Neutrophil (primary cell): ENCODE measurements around the gene ACCSL.
A peak's percentile ranks its signal among the peaks of the same experiment; 100 is the strongest.

Source experiments
- H3K27ac ChIP-seq: fragments of 200-600 bp; sonication (generic); 2 replicates; pipeline ENCODE4 v1.5.1; 2016; ENCODE audit warnings: mild to moderate bottlenecking, moderate library complexity
- H3K27me3 ChIP-seq: fragments of 200-600 bp; sonication (generic); 2 replicates; pipeline ENCODE4 v1.6.0; 2016; ENCODE audit warnings: mild to moderate bottlenecking
- H3K36me3 ChIP-seq: fragments of 200-600 bp; sonication (generic); 2 replicates; pipeline ENCODE4 v1.5.1; 2017
- H3K4me1 ChIP-seq, 2 experiments: fragments of 200-600 bp in 1 of 2; sonication (generic) in 1 of 2; 1 replicate in 1 of 2; 2 replicates in 1 of 2; pipeline versions ENCODE4 v1.5.1 to v1.6.1; 2013 to 2016; ENCODE audit warnings: low read depth in 1 of 2, low read length in 1 of 2, mild to moderate bottlenecking in 1 of 2, moderate library complexity in 1 of 2; ENCODE audit not compliant: control insufficient read depth in 1 of 2, insufficient read depth in 1 of 2
- H3K4me3 ChIP-seq, 2 experiments: fragments of 200-600 bp in 1 of 2; sonication (generic) in 1 of 2; 1 replicate in 1 of 2; 2 replicates in 1 of 2; pipeline ENCODE4 v1.5.1; 2013 to 2016; ENCODE audit warnings: low read depth in 1 of 2, low read length in 1 of 2, mild to moderate bottlenecking in 1 of 2, moderate library complexity in 1 of 2
- H3K9me3 ChIP-seq: fragments of 200-600 bp; sonication (generic); 2 replicates; pipeline ENCODE4 v1.5.1; 2016
- TF ChIP-seq, protein P1 (sequence below): fragments of 200-600 bp; sonication (generic); IDR thresholded peaks from 2 replicates; pipeline ENCODE4 v1.5.1; 2016; ENCODE audit warnings: antibody characterized with exemption

ACCSL gene

DNA sequence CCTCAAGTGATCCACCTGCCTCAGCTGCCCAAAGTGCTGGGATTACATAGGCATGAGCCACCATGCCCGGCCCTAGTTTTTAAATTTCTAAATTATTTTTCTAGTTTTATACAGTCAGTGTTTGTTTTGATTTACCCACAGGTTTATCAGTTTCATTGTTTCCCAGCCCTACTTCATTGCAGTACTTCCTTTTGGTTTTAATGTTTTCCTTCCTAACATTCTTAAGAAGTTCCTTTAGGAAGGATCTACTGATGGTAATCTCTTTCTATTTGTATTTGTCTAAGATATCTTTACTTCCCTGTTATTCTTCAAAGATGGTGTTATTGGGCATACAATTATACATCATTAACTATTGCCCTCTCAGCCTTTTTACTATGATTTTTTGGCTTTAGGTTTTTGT is 42.8 kb downstream of the ACCSL start:
- H3K4me3 ChIP-seq = no peak overlapping the region
- H3K9me3 ChIP-seq = no peaks in the 10 kb centered on the region
- no peaks in the 10 kb centered on the region for H3K36me3 ChIP-seq
- H3K27ac ChIP-seq = no peak overlapping the region
- TF ChIP-seq, protein P1, sequence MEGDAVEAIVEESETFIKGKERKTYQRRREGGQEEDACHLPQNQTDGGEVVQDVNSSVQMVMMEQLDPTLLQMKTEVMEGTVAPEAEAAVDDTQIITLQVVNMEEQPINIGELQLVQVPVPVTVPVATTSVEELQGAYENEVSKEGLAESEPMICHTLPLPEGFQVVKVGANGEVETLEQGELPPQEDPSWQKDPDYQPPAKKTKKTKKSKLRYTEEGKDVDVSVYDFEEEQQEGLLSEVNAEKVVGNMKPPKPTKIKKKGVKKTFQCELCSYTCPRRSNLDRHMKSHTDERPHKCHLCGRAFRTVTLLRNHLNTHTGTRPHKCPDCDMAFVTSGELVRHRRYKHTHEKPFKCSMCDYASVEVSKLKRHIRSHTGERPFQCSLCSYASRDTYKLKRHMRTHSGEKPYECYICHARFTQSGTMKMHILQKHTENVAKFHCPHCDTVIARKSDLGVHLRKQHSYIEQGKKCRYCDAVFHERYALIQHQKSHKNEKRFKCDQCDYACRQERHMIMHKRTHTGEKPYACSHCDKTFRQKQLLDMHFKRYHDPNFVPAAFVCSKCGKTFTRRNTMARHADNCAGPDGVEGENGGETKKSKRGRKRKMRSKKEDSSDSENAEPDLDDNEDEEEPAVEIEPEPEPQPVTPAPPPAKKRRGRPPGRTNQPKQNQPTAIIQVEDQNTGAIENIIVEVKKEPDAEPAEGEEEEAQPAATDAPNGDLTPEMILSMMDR = no peak
- no peaks in the 10 kb centered on the region for H3K27me3 ChIP-seq
- peaks cover 0 to 6% of the 10 kb centered on the region in 2 experiments for H3K4me1 ChIP-seq

DNA sequence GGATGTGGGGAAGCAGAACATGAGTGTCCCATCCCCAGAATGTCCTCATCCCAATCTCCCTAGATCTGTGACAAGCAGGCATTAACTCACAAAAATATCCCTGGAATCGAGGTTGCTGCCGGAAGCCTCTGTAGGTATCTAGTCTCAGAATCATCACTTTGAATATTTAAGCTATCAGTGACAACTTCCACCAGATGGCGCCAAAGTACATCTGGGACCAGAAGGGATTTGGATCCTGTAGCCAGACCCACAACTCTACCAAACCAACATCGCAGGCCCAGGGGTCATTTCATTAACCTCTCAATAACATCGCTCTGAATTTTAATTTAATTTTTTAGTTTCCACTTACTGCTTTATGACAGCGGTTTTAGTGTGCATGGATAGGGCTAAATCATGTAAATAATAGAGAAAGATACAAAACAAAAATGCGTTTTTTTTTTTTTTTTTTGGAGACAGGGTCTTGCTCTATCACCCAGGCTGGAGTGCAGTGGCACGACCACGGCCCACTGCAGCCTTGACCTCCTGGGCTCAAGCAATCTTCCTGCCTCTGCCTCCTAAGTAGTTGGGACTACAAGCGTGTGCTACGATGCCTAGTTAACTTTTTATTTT is 46.6 kb downstream of the ACCSL start:
- H3K9me3 ChIP-seq = no peaks in the 10 kb centered on the region
- H3K27me3 ChIP-seq = peaks cover 18% of the 10 kb centered on the region
- H3K4me3 ChIP-seq = no peak overlapping the region
- H3K36me3 ChIP-seq = no peaks in the 10 kb centered on the region
- H3K27ac ChIP-seq = no peak overlapping the region
- TF ChIP-seq, protein P1 = peak; percentile 60
- H3K4me1 ChIP-seq = peaks cover 10 to 15% of the 10 kb centered on the region in 2 experiments

DNA sequence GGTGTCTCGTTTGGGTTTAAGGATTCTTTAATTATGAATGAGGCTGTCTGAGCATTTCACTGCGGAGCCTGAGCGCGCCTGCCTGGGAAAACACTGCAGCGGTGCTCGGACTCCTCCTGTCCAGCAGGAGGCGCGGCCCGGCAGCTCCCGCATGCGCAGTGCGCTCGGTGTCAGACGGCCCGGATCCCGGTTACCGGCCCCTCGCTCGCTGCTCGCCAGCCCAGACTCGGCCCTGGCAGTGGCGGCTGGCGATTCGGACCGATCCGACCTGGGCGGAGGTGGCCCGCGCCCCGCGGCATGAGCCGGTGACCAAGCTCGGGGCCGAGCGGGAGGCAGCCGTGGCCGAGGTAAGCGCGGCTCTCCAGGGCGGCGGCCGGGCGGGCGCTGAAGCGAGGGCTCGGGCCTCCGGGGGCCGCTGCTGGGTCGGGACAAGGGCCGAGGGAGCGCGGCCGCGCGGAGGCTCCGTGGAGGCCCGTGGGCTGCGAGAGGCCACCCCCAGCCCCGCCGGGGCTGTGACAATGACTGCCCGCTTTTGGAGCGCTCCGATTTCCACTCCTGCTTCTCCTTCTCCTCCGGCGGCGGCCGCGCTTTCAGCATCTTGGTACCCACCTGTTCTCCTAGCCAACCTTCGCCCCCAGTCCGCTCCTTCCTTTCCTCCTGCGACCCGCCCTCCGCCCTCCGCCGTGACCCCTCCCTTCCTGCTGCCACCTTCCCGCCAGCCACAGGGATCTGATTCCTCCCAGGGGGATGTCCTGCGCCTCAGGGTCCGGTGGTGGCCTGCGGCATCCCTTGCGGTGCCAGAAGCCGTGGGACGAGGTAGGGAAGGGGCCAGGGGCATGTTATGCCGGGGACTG is 48.0 kb downstream of the ACCSL start, which contains the start of gene EXT2:
Gene EXT2, plus strand, starts transcription at position 173 of the 854 bp plus-strand sequence. CDS start 12,035 bp downstream, outside the sequence.
- Histone ChIP-seq H3K27ac (peak within 1 kb of the TSS; percentile 56), H3K27me3 (peaks cover 18% of the 10 kb centered on the region), H3K9me3 (no peaks in the 10 kb centered on the region), H3K4me1 (peaks cover 10 to 15% of the 10 kb centered on the region in 2 experiments), H3K36me3 (no peaks in the 10 kb centered on the region), H3K4me3 (peak within 1 kb of the TSS; percentile 64 to 66)
- TF ChIP-seq, protein P1 = peak; percentile 86

DNA sequence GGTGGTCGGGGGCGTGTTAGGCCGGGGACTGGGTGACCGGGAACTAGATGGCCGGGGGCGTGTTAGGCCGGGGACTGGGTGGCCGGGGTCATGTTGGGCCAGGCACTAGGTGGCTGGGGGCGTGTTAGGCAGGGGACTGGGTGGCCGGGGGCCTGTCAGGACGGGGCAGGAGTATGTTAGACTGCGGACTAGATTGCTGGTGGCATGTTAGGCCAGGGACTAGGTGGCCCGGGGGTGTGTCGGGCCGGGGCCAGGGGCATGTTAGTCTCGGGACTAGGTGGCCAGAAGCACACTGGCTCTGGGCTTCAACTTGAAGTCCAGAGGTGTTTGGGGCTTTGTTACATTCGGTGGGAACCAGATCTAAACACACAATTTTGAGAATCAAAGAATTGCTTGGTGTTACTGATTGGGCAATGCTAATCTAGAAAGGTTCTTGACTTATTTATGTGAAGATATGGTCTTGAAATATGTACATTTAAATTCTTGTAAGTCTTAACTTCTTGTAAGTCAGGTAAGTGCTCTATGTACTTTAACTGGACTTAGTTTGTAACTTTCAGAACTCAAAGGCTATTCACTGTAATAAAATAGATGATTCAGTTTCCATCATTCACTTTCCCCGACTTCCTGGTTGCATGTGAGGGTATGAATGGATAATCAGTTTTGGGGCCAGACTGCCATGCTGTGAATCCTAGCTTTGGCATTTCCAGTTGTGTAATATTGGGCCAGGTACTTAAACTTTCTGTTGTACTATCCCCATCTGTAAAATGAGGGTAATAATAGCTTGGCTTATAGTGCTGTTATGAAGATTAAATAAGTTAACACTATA is 48.8 kb downstream of the ACCSL start:
- Histone ChIP-seq H3K4me1 (peaks cover 10 to 15% of the 10 kb centered on the region in 2 experiments), H3K36me3 (no peaks in the 10 kb centered on the region), H3K27ac (no peak overlapping the region), H3K9me3 (no peaks in the 10 kb centered on the region), H3K27me3 (peaks cover 18% of the 10 kb centered on the region), H3K4me3 (peak overlapping the region; percentile 64 to 66)
- TF ChIP-seq, protein P1 = no peak

DNA sequence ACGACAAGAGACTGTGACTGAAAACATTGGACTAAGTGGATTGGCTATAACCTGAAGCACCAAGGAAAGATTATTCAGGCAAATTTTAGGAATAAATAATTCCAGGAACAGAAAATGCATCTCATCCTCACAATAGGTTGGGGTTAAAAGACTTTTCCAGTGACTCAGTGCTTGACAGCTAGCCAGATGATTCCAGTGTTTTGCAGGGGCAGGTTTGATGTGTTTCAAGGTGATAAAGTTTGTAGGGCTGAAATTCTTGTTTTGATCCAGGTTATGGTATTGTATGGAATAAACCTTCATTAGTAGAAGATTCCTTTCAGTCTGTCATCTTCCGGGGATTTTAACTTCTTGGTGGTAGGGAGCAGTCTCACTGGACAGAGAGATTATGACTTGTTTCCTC is 50.0 kb downstream of the ACCSL start:
- Histone ChIP-seq H3K9me3 (no peaks in the 10 kb centered on the region), H3K4me3 (no peak overlapping the region), H3K27me3 (peaks cover 18% of the 10 kb centered on the region), H3K27ac (no peak overlapping the region), H3K4me1 (peaks cover 10 to 15% of the 10 kb centered on the region in 2 experiments), H3K36me3 (no peaks in the 10 kb centered on the region)
- TF ChIP-seq, protein P1 = no peak
